ENCODE data around the gene HOXD9.

The HOXD9 gene

DNA sequence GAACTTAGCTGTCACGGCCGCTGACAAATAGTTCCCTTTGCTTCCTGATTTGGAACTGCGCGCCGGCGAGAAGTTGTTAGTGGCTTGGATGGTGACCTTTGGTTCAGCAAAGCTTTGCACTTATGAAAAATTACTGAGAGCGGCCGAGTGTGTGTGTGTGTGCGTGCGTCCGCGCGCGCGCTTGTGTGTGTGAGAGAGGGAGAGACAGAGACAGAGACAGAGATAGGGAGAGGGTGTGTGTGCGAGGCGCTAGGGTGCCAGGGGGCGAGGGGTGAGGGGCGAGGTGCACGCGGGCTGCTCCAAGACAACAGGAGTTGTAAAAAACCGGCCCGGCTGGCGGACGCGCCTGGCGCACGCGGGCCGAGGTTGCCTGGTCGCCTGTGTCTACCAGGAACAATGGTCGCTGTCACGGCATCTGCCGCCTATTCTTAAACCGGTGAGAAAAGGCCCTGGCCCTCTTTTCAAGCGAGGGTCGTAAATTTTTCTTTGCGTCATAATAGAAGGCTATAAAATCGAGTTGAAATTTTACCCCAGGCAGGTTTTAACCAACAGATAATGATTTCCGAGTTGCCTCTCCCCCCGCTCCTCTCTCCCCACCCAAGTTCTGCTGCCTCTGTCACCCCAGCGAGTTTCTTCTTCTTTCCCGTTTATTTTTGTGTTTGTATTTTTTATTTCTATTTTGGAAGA, 35.1 kb downstream of the HOXD9 start:
- no peak for DNase-seq

GRCh38 chr2:176158186-176158591, 35.7 kb downstream of the HOXD9 start:
- DNase-seq: no peak

- no peak for DNase-seq
These were observed 36.5 kb downstream of the HOXD9 start for GRCh38 chr2:176158855-176159662.

DNA sequence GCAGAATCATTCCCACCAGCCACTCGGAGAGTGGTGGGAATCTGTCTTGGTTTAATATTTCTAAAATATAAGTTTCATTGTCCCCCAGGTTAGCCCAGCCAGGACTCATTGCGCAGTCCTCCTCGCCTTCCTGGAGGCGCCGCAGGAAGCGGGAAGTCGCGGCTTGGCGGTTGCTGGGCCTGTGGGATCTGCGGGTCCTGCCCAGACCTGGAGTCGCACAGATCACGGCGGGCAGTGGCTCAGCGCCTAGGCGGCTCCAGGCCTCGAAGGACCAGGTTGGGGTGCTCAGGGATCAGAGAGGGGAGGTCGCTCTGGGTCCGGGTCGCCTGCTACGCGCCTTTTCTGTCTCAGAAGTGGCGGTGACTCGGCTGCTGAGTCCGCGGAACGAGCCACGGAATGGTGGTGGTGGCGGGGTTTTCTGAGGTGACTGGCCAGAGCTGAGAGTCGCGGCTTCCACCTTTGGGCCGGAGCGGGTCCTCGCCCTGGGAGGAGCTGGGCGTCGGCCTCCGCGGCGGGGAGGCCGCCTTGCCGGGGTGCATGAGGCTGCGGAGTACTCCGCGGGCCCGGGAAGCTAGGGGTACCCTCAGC, 37.2 kb downstream of the HOXD9 start:
- no peak for DNase-seq

GRCh38 chr2:176160251-176160985, 37.9 kb downstream of the HOXD9 start:
- no peak for DNase-seq

- DNase-seq: no peak
These were observed 38.7 kb downstream of the HOXD9 start for GRCh38 chr2:176160986-176161824.

DNA sequence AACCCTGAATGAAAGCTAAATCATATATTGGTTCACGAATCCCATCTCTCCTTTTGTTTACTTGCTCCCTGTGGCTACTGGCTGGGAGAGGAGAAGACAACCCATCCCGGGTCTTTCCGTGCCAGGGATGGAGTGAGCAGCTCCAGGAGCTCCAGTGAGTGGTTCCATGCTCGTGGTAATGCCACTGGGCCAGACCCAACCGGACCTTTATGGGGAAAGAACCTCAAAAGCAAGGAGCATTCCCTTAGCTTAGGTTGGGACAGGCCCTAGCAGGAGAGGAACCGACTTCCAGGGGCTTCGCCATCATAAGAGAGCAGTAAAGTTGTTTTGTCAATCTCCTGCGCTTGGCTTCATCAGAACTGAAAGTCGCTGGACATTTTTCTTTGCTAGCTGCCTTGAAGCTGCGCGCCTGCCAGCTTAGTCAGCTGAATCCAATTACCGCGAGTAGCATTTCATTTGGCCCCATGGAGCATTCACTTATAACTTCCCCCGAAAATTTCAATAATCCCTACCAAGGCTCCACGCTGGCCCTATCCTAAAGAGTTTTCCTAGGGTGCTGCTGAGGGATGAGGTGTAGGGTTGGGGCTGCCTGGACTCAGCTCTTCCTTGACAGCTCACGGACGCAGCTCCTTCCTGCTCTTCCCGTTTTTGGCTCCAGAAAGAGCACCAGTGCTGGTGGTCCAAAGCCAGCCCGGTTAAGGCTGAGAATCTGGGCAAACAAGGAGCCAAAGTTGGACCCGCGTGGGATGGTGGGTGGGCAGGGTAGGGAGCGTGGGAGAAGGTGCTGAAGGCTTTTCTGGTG, 39.5 kb downstream of the HOXD9 start:
- DNase-seq: no peak

- no peak for DNase-seq
These were observed 40.6 kb downstream of the HOXD9 start for GRCh38 chr2:176162911-176163671.

GRCh38 chr2:176163672-176164056, 41.1 kb downstream of the HOXD9 start:
- DNase-seq: no peak

DNA sequence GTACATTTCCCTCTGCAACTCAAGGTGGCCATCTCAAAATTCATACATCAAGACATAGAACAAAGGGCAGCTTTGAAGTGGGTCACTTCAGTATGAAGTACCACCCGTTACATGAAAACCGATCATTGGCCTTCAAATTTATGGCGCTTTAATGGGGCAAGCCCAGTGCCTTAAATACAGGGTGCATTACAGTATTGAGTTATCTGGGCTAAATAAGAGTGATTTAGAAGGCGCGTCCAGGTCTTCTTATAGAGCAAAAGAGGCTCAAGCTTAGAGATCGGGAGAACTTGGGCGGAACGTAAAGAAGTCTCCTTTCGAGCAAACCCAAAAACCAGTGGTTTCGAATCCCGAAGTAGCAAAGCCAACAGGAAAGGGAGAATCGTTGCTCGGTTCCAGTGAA, 41.7 kb downstream of the HOXD9 start:
- no peak for DNase-seq

GRCh38 chr2:176164611-176165369, 42.3 kb downstream of the HOXD9 start:
- DNase-seq: no peak

DNA sequence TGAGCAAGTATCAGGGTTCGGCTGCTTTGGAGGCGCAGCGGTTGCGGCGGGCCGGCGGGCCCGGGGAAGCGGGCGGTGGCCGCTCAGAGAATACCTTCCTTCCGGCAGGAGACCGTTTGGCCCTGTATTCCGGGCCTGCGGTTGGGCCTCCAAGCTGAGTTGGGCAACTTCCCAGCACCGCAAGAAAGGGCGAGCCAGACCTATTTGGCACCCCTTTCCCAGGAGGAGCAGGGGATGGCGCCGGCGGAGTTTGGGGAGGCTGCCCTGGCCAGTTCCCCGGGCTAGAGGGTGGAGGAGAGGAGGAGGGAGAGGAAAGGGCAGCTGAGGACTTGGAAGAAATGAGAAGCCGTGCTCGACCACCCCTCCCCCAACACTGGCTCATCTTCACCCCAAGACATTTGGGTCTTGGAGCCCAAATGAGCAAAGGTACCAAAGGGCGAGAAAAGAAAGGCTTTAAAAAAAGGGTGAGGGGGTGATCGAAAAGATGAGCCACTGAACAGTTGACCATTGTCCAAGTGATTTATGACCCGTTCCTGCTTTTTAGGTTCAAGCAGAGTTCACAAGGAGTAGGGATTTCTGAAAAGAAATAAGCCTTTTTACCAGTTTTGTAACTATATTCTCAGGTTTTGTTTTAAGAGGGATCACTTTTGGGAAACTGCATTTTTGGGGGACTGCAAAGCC, 43.0 kb downstream of the HOXD9 start:
- DNase-seq: no peak

- no peak for DNase-seq
These were observed 43.8 kb downstream of the HOXD9 start for GRCh38 chr2:176166272-176166671.

DNA sequence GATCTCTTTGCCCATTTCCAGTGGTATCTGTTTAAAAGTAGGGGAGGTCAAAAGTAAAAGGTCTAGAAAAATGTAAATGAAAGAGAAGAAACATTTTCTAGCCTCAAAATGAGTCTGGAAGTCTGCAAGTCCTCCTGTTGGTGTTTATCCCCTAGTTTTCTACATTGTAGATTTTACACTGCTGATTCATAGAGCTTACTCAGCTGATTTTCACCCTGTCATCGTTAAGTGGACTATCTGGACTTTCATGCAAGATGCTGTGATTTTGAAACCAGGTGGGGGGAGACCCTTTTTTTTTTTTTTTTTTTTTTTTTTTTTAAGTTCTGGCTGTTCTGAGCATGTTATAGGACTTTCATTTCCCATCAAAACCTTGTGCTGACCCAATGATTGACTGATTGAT, 44.9 kb downstream of the HOXD9 start:
- DNase-seq: no peak

- no peak for DNase-seq
These were observed 46.7 kb downstream of the HOXD9 start for GRCh38 chr2:176169181-176169580.

GRCh38 chr2:176169711-176170110, 47.2 kb downstream of the HOXD9 start:
- no peak for DNase-seq

- no peak for DNase-seq
These were observed 48.2 kb downstream of the HOXD9 start for GRCh38 chr2:176170602-176171305.

DNA sequence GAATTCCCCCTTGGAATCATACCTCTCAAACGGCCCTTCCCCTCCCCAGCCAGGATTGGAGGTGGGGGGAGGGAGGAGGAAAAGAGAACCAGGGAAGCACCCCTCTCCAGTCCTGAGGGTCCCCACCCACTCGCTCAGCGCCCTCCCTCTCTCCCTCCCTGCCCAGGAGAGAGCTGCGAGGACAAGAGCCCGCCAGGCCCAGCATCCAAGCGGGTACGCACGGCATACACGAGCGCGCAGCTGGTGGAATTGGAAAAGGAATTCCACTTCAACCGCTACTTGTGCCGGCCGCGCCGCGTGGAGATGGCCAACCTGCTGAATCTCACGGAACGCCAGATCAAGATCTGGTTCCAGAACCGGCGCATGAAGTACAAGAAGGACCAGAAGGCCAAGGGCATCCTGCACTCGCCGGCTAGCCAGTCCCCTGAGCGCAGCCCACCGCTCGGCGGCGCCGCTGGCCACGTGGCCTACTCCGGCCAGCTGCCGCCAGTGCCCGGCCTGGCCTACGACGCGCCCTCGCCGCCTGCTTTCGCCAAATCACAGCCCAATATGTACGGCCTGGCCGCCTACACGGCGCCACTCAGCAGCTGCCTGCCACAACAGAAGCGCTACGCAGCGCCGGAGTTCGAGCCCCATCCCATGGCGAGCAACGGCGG, 49.0 kb downstream of the HOXD9 start:
- no peak for DNase-seq
